K562 (cell line): ENCODE results near the gene FBXO48.
"Not testable (repeated sequence)": the region's sequence is repeated elsewhere in the genome, so short reads cannot be mapped to it uniquely, and the experiment has no call there.

ENCODE experiments used
- CTCF ChIP-seq, 3 experiments: IDR thresholded peaks in 2 of 3; conservative IDR thresholded peaks in 1 of 3; 2 replicates each; pipeline ENCODE4 v1.5.1; 2011 to 2012; ENCODE audit warnings: low read length in 3 of 3, mild to moderate bottlenecking in 3 of 3, control low read depth in 2 of 3, improper control_type of control experiment in 1 of 3, inconsistent platforms in 1 of 3, low read depth in 1 of 3, mixed read lengths in 1 of 3, moderate library complexity in 1 of 3; ENCODE audit not compliant: insufficient read depth in 2 of 3
- FOXA3 ChIP-seq, 2 experiments: fragments of 450-650 bp in 1 of 2; sonication (generic) in 1 of 2; formaldehyde crosslinking; IDR thresholded peaks in 1 of 2; conservative IDR thresholded peaks in 1 of 2; 2 replicates each; pipeline versions ENCODE4 v1.4.0 to v1.8.0; 2020 to 2022; ENCODE audit warnings: mild to moderate bottlenecking in 2 of 2, missing genetic modification reagents in 1 of 2
- HNRNPH1 ChIP-seq: fragments of 200-400 bp; formaldehyde crosslinking; optimal IDR thresholded peaks from 2 replicates; pipeline ENCODE3; 2017; ENCODE audit warnings: low read depth, mild to moderate bottlenecking, low read length, moderate library complexity
- NR3C1 ChIP-seq: sonication (generic); formaldehyde crosslinking; IDR thresholded peaks from 2 replicates; pipeline ENCODE4 v1.8.1; 2022; ENCODE audit warnings: missing genetic modification reagents
- POLR2AphosphoS5 ChIP-seq: IDR thresholded peaks from 2 replicates; pipeline ENCODE4 v1.6.1; 2011; ENCODE audit warnings: mild to moderate bottlenecking, low read depth, low read length, moderate library complexity; ENCODE audit not compliant: control insufficient read depth, insufficient read depth
- SMAD4 ChIP-seq: fragments of 250-450 bp; sonication (Bioruptor Pico); conservative IDR thresholded peaks from 2 replicates; pipeline ENCODE4 v1.8.0; 2021; ENCODE audit warnings: inconsistent platforms, mild to moderate bottlenecking, moderate library complexity
- ZBTB26 ChIP-seq: fragments of 450-650 bp; formaldehyde crosslinking; IDR thresholded peaks from 2 replicates; pipeline ENCODE4 v1.4.0; 2022; ENCODE audit warnings: missing genetic modification characterization
- ZNF282 ChIP-seq: sonication (generic); formaldehyde crosslinking; IDR thresholded peaks from 2 replicates; pipeline ENCODE4 v1.8.1; 2023; ENCODE audit warnings: missing genetic modification reagents

GRCh38 chr2:68446425-68446824, 20.7 kb downstream of the FBXO48 start:
- not testable (repeated sequence) for TF ChIP-seq FOXA3 (CRISPR knock-in tag; conservative IDR thresholded peaks at IDR 0.05 in 1 of 2, IDR thresholded peaks at IDR 0.05 in 1 of 2); POLR2AphosphoS5; SMAD4 (CRISPR knock-in tag); CTCF (IDR thresholded peaks at IDR 0.05 in 2 of 3, conservative IDR thresholded peaks at IDR 0.05 in 1 of 3; ENCODE audit: insufficient read depth in 2 of 3, low read depth in 1 of 3, low read length in 3 of 3); ZBTB26 (CRISPR knock-in tag); HNRNPH1; NR3C1 (CRISPR knock-in tag); ZNF282 (CRISPR knock-in tag)
